ENCODE results near the gene NAXD.

The NAXD gene

DNA sequence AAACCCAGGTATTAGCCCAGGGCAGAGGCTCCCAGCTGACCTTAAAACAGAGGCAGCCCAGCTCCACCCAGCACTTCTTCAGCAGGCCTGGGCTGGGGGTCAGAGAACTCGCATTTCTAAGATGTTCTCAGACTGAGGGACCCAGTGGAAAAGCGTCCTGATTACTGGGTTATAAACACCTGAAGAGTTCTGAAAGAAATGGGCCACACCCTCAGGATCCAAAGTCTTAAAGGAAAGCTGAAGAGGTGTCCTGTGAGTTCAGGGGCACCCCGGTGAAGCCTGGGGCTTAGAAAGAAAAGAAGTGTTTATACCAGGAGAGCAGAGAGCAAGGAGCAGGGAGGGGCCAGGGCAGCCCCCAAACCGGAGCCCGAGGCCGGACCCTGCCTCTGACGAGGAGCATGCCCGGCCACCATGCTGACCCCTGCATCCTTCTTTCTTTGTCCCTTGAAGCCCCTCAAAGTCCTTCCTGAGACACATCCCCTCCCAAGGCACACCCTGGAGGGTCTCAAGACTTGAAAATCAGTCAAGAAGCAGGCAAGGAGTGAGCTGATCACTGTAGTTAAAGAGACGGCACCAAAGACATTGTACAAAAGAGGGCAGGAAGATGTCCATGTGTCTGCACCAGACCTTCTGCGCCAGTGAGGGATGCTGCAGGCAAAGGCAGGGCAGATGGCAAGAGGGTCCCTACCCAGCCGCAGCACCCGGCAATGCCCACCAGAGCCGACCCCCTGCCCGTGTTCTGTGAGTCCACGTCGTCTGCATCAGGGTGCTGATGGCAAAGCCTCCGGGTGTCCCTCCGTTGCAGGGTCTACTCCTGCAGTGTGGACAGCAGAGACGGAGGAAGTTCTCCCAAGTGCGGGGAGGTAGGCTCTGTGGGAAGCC is 43.2 kb upstream of the NAXD start:
- no peak for TF ChIP-seq CTCF (conservative IDR thresholded peaks at IDR 0.05; ENCODE audit: low read depth, low read length)
- H3K4me1 ChIP-seq (ENCODE audit: low read depth, poor library complexity, severe bottlenecking), result no peaks in the 10 kb centered on the region
- no peaks in the 10 kb centered on the region for H3K27me3 ChIP-seq (ENCODE audit: insufficient read depth, low read depth)
- H3K79me2 ChIP-seq (ENCODE audit: insufficient read depth, low read depth), result no peaks in the 10 kb centered on the region
- no peaks in the 10 kb centered on the region for H4K20me1 ChIP-seq (ENCODE audit: insufficient read depth)
- H3K4me2 ChIP-seq, result no peak overlapping the region
- no peak overlapping the region for H3K4me3 ChIP-seq (IDR thresholded peaks at IDR 0.05; ENCODE audit: insufficient read depth, low read depth, low read length)
- no peaks in the 10 kb centered on the region for H3K36me3 ChIP-seq (ENCODE audit: insufficient read depth)
- no peak overlapping the region for H3K9ac ChIP-seq
- H2AFZ ChIP-seq (ENCODE audit: low read depth), result no peak overlapping the region
- H3K27ac ChIP-seq, result no peak overlapping the region

DNA sequence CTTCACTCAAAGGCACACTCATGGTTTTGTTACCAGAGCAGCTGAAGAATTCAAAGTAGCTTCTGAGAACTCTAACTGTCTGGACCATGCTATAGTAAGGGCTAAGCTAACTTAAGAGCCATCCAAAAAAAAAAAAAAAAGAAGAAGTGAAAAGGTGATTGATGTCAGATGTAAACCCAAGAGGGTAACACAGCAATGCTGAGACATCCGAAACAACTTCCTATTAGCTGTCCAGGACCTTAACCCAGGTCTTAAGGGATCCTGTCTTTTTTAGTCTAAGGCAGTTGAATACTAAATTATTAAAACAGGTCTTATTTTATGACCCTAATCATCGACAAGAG is 42.6 kb upstream of the NAXD start:
- Histone ChIP-seq H3K27ac (no peak overlapping the region), H3K36me3 (ENCODE audit: insufficient read depth) (no peaks in the 10 kb centered on the region), H3K4me2 (no peak overlapping the region), H3K4me1 (ENCODE audit: low read depth, poor library complexity, severe bottlenecking) (no peaks in the 10 kb centered on the region), H3K9ac (no peak overlapping the region), H3K27me3 (ENCODE audit: insufficient read depth, low read depth) (no peaks in the 10 kb centered on the region), H3K79me2 (ENCODE audit: insufficient read depth, low read depth) (no peaks in the 10 kb centered on the region), H3K4me3 (IDR thresholded peaks at IDR 0.05; ENCODE audit: insufficient read depth, low read depth, low read length) (no peak overlapping the region), H4K20me1 (ENCODE audit: insufficient read depth) (no peaks in the 10 kb centered on the region), H2AFZ (ENCODE audit: low read depth) (no peak overlapping the region)
- TF ChIP-seq CTCF (conservative IDR thresholded peaks at IDR 0.05; ENCODE audit: low read depth, low read length), result no peak

GRCh38 chr13:110574161-110574560 is 41.2 kb upstream of the NAXD start:
- no peak overlapping the region for H3K27ac ChIP-seq
- no peaks in the 10 kb centered on the region for H4K20me1 ChIP-seq (ENCODE audit: insufficient read depth)
- H3K36me3 ChIP-seq (ENCODE audit: insufficient read depth), result no peaks in the 10 kb centered on the region
- H3K9ac ChIP-seq, result no peak overlapping the region
- TF ChIP-seq CTCF (conservative IDR thresholded peaks at IDR 0.05; ENCODE audit: low read depth, low read length), result no peak
- H3K4me1 ChIP-seq (ENCODE audit: low read depth, poor library complexity, severe bottlenecking), result no peaks in the 10 kb centered on the region
- no peak overlapping the region for H3K4me2 ChIP-seq
- no peak overlapping the region for H3K4me3 ChIP-seq (IDR thresholded peaks at IDR 0.05; ENCODE audit: insufficient read depth, low read depth, low read length)
- H2AFZ ChIP-seq (ENCODE audit: low read depth), result no peak overlapping the region
- H3K27me3 ChIP-seq (ENCODE audit: insufficient read depth, low read depth), result no peaks in the 10 kb centered on the region
- no peaks in the 10 kb centered on the region for H3K79me2 ChIP-seq (ENCODE audit: insufficient read depth, low read depth)

- Histone ChIP-seq H3K36me3 (ENCODE audit: insufficient read depth) (no peaks in the 10 kb centered on the region), H4K20me1 (ENCODE audit: insufficient read depth) (no peaks in the 10 kb centered on the region), H3K4me1 (ENCODE audit: low read depth, poor library complexity, severe bottlenecking) (no peaks in the 10 kb centered on the region), H3K27me3 (ENCODE audit: insufficient read depth, low read depth) (no peaks in the 10 kb centered on the region), H3K79me2 (ENCODE audit: insufficient read depth, low read depth) (no peaks in the 10 kb centered on the region), H3K4me2 (no peak overlapping the region), H3K4me3 (IDR thresholded peaks at IDR 0.05; ENCODE audit: insufficient read depth, low read depth, low read length) (no peak overlapping the region), H3K9ac (no peak overlapping the region), H3K27ac (no peak overlapping the region), H2AFZ (ENCODE audit: low read depth) (no peak overlapping the region)
- no peak for TF ChIP-seq CTCF (conservative IDR thresholded peaks at IDR 0.05; ENCODE audit: low read depth, low read length)
Observed at GRCh38 chr13:110575322-110576069, 39.8 kb upstream of the NAXD start.
